ENCODE data around the gene C2orf72. TPM values are rescaled to one million over a fixed set of nuclear protein-coding genes. Genes with fewer than 3 reads are reported as not detected.

C2orf72 gene
- total and polyA plus RNA-seq, 2 of the 13 experiments (the other 11 are each of a cell fraction or from before 2014, with no cell fraction given): 147 to 203 TPM

DNA sequence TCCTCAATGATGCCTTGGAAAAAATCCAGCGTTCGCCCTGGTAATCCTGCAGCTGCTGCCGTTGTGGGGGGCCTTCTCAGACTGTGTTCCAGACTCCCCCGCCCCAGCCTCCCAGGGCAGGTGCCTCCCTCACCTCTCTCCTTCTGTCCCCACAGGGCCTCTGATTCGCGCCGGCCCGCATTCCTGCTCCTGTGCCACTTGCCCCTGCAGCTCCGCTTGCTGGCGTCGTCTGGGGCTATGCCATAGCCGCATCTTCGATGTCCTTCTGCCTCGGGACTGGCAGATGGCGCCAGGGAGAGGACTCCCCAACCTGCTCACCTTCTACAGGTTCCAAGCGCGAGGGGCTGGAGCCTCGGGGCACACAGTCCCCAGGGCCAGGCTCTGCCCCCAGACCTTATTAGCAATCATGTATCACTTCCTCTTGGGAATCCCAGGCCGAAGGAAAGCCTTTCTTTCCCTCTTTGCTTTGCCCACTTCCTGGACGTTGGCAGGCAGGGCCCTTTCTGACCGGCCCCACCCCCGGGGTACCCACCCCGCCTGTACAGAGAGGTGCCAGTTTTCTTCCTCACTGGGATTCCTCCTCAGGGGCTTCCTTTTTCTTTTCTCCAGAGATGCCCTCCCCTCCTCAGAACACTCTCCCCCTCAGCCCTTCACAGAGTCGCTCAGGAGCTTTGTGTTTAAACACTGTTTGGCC is 37.0 kb upstream of the C2orf72 start (continued):
- TF ChIP-seq ZNF329 (CRISPR knock-in tag; IDR thresholded peaks at IDR 0.05; ENCODE audit: low read depth) (no peak), TMF1 (CRISPR knock-in tag; IDR thresholded peaks at IDR 0.05; ENCODE audit: low read depth) (no peak), ZNF335 (CRISPR knock-in tag; IDR thresholded peaks at IDR 0.05) (peak; percentile 96), SOX13 (IDR thresholded peaks at IDR 0.05) (no peak), SOX13 (CRISPR knock-in tag; conservative IDR thresholded peaks at IDR 0.05 in 1 of 2, IDR thresholded peaks at IDR 0.05 in 1 of 2) (no peak)

DNA sequence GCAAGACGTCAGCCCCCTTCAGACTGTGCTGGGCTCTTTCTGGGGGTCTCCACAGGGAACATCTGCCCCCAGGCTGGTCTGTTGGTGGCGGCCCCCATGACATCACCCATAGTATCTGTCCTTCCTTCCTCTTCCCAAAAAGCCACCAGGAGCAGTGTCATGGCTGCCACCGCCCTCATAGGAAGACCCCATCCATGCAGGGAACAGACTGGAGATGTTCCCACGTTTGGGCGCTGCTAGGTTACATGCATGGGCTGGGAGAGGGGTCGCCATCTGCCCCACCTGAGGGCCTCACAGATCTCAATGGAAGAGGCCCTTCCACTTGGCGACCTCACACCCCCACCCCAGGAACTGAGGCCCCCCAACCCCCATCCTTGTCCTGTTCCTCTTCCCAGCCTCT is 36.3 kb upstream of the C2orf72 start:
- H3K4me1 ChIP-seq (ENCODE audit: insufficient read depth, low read length): peaks cover 18% of the 10 kb centered on the region
- in situ Hi-C loops (cut with HindIII; ENCODE audit: extremely low pct_ligation_motif_present, low pct_unique_long_range_greater_than_20kb) (no loop called here), intact Hi-C loops (cut with micrococcal nuclease; ENCODE audit: unreplicated experiment) (no loop called here)
- H3K27ac ChIP-seq (ENCODE audit: extremely low read length, insufficient read depth, low read length): no peak overlapping the region
- ChIA-PET CTCF (ENCODE audit: low intra/inter-chr PET ratio, low total read pairs) (interaction anchor here (1.0 kb wide), 1 partner anchor 51 kb away, joined by 4 read pairs; no protein-coding TSS in a partner anchor), POLR2A (interaction anchor here (3.7 kb wide), 1 partner anchor 50 kb away, joined by 40 read pairs; no protein-coding TSS in a partner anchor)
- no peaks in the 10 kb centered on the region for H4K20me1 ChIP-seq (ENCODE audit: insufficient read depth, low read length)
- H2AFZ ChIP-seq (ENCODE audit: low read length): no peak overlapping the region
- DNase-seq (ENCODE audit: low spot score) (no peak), FAIRE-seq (no peak), ATAC-seq (no peak)
- peaks cover 4% of the 10 kb centered on the region; the same call in 1 of the 2 replicates for H3K9me3 ChIP-seq (ENCODE audit: low read length)
- H3K4me2 ChIP-seq (ENCODE audit: low read depth, low read length): no peak overlapping the region
- BruUV-seq (replicated peaks): no TSS peak
- H3K79me2 ChIP-seq (ENCODE audit: insufficient read depth, low read length): no peaks in the 10 kb centered on the region
- no peak overlapping the region for H3K4me3 ChIP-seq (replicated peaks in 1 of 3; ENCODE audit: insufficient read depth in 1 of 3, low read depth in 2 of 3, low read length in 3 of 3)
- no peaks in the 10 kb centered on the region for H3K36me3 ChIP-seq (replicated peaks in 1 of 2; ENCODE audit: control insufficient read depth in 1 of 2, insufficient read depth in 2 of 2, low read length in 2 of 2)
- no peak overlapping the region for H3K9ac ChIP-seq (ENCODE audit: insufficient read depth, low read depth, low read length)
- 57% methylated on average over 7 of the region's 7 CpGs for WGBS (ENCODE audit: low lambda C conversion rate)
- TF ChIP-seq NBN (conservative IDR thresholded peaks at IDR 0.05) (no peak), WIZ (CRISPR knock-in tag; IDR thresholded peaks at IDR 0.05) (no peak), ZNF446 (CRISPR knock-in tag; IDR thresholded peaks at IDR 0.05) (no peak), CREB1 (IDR thresholded peaks at IDR 0.05) (peak; percentile 22; the same call in 1 of the 2 replicates), CREB1 (CRISPR knock-in tag; IDR thresholded peaks at IDR 0.05) (no peak)
- TF ChIP-seq, protein P1, sequence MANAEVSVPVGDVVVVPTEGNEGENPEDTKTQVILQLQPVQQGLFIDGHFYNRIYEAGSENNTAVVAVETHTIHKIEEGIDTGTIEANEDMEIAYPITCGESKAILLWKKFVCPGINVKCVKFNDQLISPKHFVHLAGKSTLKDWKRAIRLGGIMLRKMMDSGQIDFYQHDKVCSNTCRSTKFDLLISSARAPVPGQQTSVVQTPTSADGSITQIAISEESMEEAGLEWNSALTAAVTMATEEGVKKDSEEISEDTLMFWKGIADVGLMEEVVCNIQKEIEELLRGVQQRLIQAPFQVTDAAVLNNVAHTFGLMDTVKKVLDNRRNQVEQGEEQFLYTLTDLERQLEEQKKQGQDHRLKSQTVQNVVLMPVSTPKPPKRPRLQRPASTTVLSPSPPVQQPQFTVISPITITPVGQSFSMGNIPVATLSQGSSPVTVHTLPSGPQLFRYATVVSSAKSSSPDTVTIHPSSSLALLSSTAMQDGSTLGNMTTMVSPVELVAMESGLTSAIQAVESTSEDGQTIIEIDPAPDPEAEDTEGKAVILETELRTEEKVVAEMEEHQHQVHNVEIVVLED (CRISPR knock-in tag; IDR thresholded peaks at IDR 0.05; ENCODE audit: borderline replicate concordance): no peak
- TF ChIP-seq, protein P2, sequence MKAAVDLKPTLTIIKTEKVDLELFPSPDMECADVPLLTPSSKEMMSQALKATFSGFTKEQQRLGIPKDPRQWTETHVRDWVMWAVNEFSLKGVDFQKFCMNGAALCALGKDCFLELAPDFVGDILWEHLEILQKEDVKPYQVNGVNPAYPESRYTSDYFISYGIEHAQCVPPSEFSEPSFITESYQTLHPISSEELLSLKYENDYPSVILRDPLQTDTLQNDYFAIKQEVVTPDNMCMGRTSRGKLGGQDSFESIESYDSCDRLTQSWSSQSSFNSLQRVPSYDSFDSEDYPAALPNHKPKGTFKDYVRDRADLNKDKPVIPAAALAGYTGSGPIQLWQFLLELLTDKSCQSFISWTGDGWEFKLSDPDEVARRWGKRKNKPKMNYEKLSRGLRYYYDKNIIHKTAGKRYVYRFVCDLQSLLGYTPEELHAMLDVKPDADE (CRISPR knock-in tag; IDR thresholded peaks at IDR 0.05): no peak
- TF ChIP-seq, protein P3, sequence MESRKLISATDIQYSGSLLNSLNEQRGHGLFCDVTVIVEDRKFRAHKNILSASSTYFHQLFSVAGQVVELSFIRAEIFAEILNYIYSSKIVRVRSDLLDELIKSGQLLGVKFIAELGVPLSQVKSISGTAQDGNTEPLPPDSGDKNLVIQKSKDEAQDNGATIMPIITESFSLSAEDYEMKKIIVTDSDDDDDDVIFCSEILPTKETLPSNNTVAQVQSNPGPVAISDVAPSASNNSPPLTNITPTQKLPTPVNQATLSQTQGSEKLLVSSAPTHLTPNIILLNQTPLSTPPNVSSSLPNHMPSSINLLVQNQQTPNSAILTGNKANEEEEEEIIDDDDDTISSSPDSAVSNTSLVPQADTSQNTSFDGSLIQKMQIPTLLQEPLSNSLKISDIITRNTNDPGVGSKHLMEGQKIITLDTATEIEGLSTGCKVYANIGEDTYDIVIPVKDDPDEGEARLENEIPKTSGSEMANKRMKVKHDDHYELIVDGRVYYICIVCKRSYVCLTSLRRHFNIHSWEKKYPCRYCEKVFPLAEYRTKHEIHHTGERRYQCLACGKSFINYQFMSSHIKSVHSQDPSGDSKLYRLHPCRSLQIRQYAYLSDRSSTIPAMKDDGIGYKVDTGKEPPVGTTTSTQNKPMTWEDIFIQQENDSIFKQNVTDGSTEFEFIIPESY (CRISPR knock-in tag; IDR thresholded peaks at IDR 0.05): no peak
- TF ChIP-seq, protein P4, sequence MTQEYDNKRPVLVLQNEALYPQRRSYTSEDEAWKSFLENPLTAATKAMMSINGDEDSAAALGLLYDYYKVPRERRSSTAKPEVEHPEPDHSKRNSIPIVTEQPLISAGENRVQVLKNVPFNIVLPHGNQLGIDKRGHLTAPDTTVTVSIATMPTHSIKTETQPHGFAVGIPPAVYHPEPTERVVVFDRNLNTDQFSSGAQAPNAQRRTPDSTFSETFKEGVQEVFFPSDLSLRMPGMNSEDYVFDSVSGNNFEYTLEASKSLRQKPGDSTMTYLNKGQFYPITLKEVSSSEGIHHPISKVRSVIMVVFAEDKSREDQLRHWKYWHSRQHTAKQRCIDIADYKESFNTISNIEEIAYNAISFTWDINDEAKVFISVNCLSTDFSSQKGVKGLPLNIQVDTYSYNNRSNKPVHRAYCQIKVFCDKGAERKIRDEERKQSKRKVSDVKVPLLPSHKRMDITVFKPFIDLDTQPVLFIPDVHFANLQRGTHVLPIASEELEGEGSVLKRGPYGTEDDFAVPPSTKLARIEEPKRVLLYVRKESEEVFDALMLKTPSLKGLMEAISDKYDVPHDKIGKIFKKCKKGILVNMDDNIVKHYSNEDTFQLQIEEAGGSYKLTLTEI (CRISPR knock-in tag; conservative IDR thresholded peaks at IDR 0.05): no peak
- peaks cover 0 to 28% of the 10 kb centered on the region in 2 experiments; a peak in 2 of 5 replicates for H3K27me3 ChIP-seq (ENCODE audit: control insufficient read depth in 1 of 2, insufficient read depth in 2 of 2, low read length in 2 of 2)

All from HepG2 (cell line).